Activated gamma-delta T cell treated with anti-CD3 and anti-CD28 coated beads, Interleukin-2, amount 50 U/mL, for 16 hours (primary cell): ENCODE results near the gene NUDT3.
"Not testable (repeated sequence)": the region's sequence is repeated elsewhere in the genome, so short reads cannot be mapped to it uniquely, and the experiment has no call there.

Source experiments
- DNase-seq: peaks from one replicate; pipeline ENCODE4 v3.0.0-alpha.2; 2020; ENCODE audit warnings: low read depth

NUDT3 gene

GRCh38 chr6:34249469-34250261 lies 142.8 kb downstream of the NUDT3 start:
- DNase-seq = no peak

GRCh38 chr6:34248727-34249468 lies 143.6 kb downstream of the NUDT3 start, which contains the start of gene SMIM29:
Gene SMIM29 (minus strand): TSS chr6:34249006. CDS start chr6:34247791, 1,215 bp downstream.
- peak; percentile 94 for DNase-seq

GRCh38 chr6:34248198-34248726 lies 144.2 kb downstream of the NUDT3 start:
- DNase-seq = no peak

GRCh38 chr6:34247481-34248197 lies 144.8 kb downstream of the NUDT3 start:
- no peak for DNase-seq

- DNase-seq = no peak
Measured at GRCh38 chr6:34246563-34247391, 145.7 kb downstream of the NUDT3 start.

- DNase-seq = no peak
Measured at GRCh38 chr6:34246249-34246562, 146.3 kb downstream of the NUDT3 start.

- not testable (repeated sequence) for DNase-seq
Measured at GRCh38 chr6:34245761-34246140, 146.7 kb downstream of the NUDT3 start.

GRCh38 chr6:34245032-34245760 lies 147.3 kb downstream of the NUDT3 start:
- not testable (repeated sequence) for DNase-seq

- peak; percentile 30 for DNase-seq
Measured at GRCh38 chr6:34243901-34244884, 148.3 kb downstream of the NUDT3 start.

GRCh38 chr6:34243131-34243771 lies 149.2 kb downstream of the NUDT3 start:
- DNase-seq = no peak

- no peak for DNase-seq
Measured at GRCh38 chr6:34242252-34243130, 150.0 kb downstream of the NUDT3 start.

- no peak for DNase-seq
Measured at GRCh38 chr6:34241351-34242215, 150.9 kb downstream of the NUDT3 start.

GRCh38 chr6:34240329-34241248 lies 151.9 kb downstream of the NUDT3 start:
- DNase-seq = no peak

GRCh38 chr6:34239893-34240292 lies 152.6 kb downstream of the NUDT3 start:
- DNase-seq = no peak

- no peak for DNase-seq
Measured at GRCh38 chr6:34239500-34239825, 153.0 kb downstream of the NUDT3 start.
